Measurements from ENCODE around the gene SLX4IP. TPM values are rescaled to one million over a fixed set of nuclear protein-coding genes. Genes with fewer than 3 reads are reported as not detected.

Gene SLX4IP
- polyA plus RNA-seq, 1 experiment = 2.8 TPM

DNA sequence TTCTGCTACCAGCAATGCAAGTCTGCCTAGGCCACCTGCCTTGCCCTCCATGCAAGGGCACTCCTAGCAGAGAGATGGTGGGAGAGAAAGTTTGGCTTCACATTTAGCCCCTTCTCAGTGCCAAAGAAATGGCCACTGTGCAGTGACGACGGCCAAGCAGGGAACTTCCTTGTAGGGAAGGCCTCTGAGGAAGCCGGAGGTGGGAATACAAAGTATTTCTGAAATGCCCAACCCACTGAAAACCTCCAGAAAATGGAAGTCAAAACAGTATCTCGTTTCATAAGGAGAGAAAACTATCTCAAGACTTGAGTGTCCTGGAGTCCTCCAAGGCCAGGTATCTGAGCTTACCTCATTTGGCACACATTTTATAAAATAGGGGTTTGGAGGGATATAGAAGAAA, 196.0 kb downstream of the SLX4IP start:
- Histone ChIP-seq H3K27me3 (ENCODE audit: control insufficient read depth, insufficient read depth, low read length) (no peaks in the 10 kb centered on the region), H3K4me3 (ENCODE audit: low read depth, low read length) (no peak overlapping the region), H3K27ac (ENCODE audit: low read depth, low read length) (no peak overlapping the region), H3K9me3 (ENCODE audit: control insufficient read depth, insufficient read depth, low read length) (no peaks in the 10 kb centered on the region)
- CTCF ChIA-PET = interaction anchor here (1.1 kb wide), 1 partner anchor 913 kb away, joined by 4 read pairs; no protein-coding TSS in a partner anchor
- POLR2A ChIA-PET = no interaction called here
- DNase-seq (ENCODE audit: low read depth, low spot score) = no peak
- TF ChIP-seq, protein P1, sequence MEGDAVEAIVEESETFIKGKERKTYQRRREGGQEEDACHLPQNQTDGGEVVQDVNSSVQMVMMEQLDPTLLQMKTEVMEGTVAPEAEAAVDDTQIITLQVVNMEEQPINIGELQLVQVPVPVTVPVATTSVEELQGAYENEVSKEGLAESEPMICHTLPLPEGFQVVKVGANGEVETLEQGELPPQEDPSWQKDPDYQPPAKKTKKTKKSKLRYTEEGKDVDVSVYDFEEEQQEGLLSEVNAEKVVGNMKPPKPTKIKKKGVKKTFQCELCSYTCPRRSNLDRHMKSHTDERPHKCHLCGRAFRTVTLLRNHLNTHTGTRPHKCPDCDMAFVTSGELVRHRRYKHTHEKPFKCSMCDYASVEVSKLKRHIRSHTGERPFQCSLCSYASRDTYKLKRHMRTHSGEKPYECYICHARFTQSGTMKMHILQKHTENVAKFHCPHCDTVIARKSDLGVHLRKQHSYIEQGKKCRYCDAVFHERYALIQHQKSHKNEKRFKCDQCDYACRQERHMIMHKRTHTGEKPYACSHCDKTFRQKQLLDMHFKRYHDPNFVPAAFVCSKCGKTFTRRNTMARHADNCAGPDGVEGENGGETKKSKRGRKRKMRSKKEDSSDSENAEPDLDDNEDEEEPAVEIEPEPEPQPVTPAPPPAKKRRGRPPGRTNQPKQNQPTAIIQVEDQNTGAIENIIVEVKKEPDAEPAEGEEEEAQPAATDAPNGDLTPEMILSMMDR (IDR thresholded peaks at IDR 0.05; ENCODE audit: low read depth, low read length) = no peak

DNA sequence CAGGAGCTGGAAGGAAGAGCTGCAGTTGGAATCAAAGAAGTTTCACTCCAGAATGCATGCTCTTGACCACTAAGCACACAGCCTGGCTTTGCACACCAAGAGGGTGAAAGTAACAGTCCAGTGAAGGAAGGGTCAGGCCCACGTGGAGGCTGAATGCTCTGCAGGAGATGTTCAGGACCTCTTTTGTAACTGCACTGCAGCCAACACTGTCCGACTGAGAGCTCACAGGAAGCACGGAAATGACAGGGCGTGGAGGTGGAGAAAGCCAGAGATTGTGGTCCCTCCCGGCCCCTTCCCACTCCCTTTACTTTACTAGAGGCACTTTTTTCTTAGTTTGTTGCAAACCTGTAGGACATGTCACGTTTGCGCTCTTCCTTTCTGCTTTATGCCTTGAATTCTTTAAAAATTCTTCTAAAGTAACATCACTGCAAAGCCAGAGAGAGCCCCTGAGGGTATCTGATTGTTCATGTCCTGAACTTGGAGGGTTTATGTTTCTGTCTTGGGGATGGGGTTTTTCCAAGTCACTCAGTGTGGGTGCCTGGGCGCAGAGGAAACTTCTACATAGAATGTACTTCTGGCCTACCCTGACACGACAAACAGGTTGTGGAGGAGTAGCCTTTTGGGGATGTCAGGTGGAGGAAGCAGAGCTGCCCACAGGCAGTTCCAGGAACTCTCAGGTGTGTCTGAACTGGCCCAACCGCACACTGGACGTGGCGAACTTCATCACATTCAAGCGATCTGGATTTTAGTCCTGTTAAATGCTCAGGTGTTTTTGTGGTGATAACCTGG, 197.8 kb downstream of the SLX4IP start:
- DNase-seq (ENCODE audit: low read depth, low spot score) = no peak
- TF ChIP-seq, protein P1 (IDR thresholded peaks at IDR 0.05; ENCODE audit: low read depth, low read length) = no peak
- ChIA-PET CTCF (interaction anchor here (1.6 kb wide), 1 partner anchor 10 kb away, joined by 4 read pairs; no protein-coding TSS in a partner anchor), POLR2A (no interaction called here)
- Histone ChIP-seq H3K27me3 (ENCODE audit: control insufficient read depth, insufficient read depth, low read length) (no peaks in the 10 kb centered on the region), H3K4me3 (ENCODE audit: low read depth, low read length) (no peak overlapping the region), H3K27ac (ENCODE audit: low read depth, low read length) (no peak overlapping the region), H3K9me3 (ENCODE audit: control insufficient read depth, insufficient read depth, low read length) (no peaks in the 10 kb centered on the region)

DNA sequence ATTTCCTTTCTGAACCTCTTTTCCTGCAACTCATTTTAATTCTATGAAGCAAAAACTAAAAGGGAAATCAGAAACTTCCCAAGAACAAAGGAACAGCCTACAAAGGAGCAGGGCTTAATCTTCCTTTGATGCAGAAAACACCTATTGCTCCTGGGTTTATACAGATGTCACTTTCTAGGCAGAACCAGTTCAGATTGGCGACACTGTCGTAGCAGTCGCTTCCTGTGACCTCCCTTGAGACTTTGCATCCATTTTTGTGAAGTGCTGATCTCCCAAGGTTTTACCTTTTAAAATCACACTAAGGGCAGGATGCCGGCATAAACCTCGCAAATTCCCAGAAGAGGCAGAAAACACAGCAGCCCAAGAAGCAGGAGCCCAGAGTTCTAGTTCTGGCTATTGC, 198.6 kb downstream of the SLX4IP start:
- no peak for DNase-seq (ENCODE audit: low read depth, low spot score)
- Histone ChIP-seq H3K9me3 (ENCODE audit: control insufficient read depth, insufficient read depth, low read length) (no peaks in the 10 kb centered on the region), H3K4me3 (ENCODE audit: low read depth, low read length) (no peak overlapping the region), H3K27ac (ENCODE audit: low read depth, low read length) (no peak overlapping the region), H3K27me3 (ENCODE audit: control insufficient read depth, insufficient read depth, low read length) (no peaks in the 10 kb centered on the region)
- CTCF ChIA-PET = no interaction called here
- TF ChIP-seq, protein P1 (IDR thresholded peaks at IDR 0.05; ENCODE audit: low read depth, low read length) = no peak
- POLR2A ChIA-PET = no interaction called here

DNA sequence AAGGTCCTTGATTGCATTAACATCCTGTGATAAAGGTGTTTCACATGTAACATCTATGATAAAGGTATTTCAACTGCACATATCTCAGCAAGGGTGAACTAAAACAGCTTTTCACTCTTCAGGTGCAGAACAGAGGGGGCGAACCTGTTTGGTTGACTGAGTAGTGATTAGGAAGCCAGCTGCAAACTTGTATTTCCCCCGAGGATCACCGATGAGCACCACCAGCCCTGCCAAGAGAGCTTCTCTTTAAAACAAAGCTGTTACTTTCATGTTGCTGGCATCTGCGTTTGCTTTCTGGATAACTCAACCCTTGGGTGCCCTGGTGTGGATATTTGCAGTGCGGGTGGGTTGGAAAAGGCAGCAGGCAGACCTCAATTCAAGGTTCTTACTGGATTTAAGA, 199.1 kb downstream of the SLX4IP start:
- H3K27me3 ChIP-seq (ENCODE audit: control insufficient read depth, insufficient read depth, low read length) = no peaks in the 10 kb centered on the region
- CTCF ChIA-PET = no interaction called here
- no peak overlapping the region for H3K27ac ChIP-seq (ENCODE audit: low read depth, low read length)
- H3K4me3 ChIP-seq (ENCODE audit: low read depth, low read length) = no peak overlapping the region
- TF ChIP-seq, protein P1 (IDR thresholded peaks at IDR 0.05; ENCODE audit: low read depth, low read length) = no peak
- H3K9me3 ChIP-seq (ENCODE audit: control insufficient read depth, insufficient read depth, low read length) = no peaks in the 10 kb centered on the region
- POLR2A ChIA-PET = no interaction called here
- no peak for DNase-seq (ENCODE audit: low read depth, low spot score)

DNA sequence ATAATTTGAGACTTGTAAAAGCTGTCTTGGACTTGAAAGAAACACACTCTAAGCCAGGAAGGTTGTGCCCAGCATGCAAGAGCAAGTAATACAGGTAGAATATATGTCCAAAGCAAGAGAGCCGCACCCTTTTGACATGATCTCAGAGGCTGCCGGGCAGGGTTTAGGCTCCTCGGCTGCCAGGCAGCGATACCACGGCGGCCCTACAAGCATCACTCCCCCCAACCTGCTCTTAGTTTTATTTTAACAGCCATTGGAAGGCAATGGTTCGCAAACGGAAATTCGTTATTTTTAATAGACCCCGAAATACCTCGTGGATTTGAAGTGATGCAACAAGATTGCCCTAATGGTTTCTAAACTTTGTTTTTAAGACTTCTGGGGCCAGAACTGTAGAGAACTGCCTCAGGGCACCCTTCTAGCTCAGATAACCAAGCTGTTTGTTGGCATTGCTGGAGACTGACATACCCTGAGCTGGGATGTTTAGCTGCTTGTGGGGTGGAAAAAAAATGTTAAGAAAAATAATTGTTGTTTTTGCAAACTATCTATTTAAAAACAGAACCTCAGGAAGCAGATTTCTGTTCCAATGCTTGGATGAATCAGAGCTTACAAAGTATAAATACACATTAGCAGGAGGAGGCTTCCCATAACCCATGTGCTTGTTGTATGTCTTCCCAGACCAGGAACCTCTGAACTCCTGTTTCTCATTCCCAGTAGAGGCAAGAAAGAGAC, 199.7 kb downstream of the SLX4IP start:
- Histone ChIP-seq H3K4me3 (ENCODE audit: low read depth, low read length) (no peak overlapping the region), H3K27me3 (ENCODE audit: control insufficient read depth, insufficient read depth, low read length) (no peaks in the 10 kb centered on the region), H3K27ac (ENCODE audit: low read depth, low read length) (peak overlapping the region; percentile 81), H3K9me3 (ENCODE audit: control insufficient read depth, insufficient read depth, low read length) (no peaks in the 10 kb centered on the region)
- TF ChIP-seq, protein P1 (IDR thresholded peaks at IDR 0.05; ENCODE audit: low read depth, low read length) = no peak
- ChIA-PET POLR2A (interaction anchor here (1.3 kb wide), 1 partner anchor 16 kb away, joined by 3 read pairs; no protein-coding TSS in a partner anchor), CTCF (interaction anchor here (0.7 kb wide), 1 partner anchor 25 kb away, joined by 3 read pairs; no protein-coding TSS in a partner anchor)
- peak; percentile 71 for DNase-seq (ENCODE audit: low read depth, low spot score)
